Mesothelial cell of epicardium (in vitro differentiated cells): ENCODE results near the gene TMEM130. TPM values are rescaled to one million over a fixed set of nuclear protein-coding genes. Genes with fewer than 3 reads are reported as not detected.

Source experiments
- DNase-seq, 2 experiments: peaks; one replicate each; pipeline ENCODE4 v3.0.0; 2021; ENCODE audit warnings: low spot score in 2 of 2; ENCODE audit not compliant: unreplicated experiment in 2 of 2
- H3K27ac Mint-ChIP-seq: 2 replicates; pipeline ENCODE4 v1.8.0; 2021; ENCODE audit warnings: mixed read lengths
- H3K27me3 Mint-ChIP-seq: 2 replicates; pipeline ENCODE4 v1.8.0; 2021; ENCODE audit warnings: low read depth, mixed read lengths
- H3K36me3 Mint-ChIP-seq: 2 replicates; pipeline ENCODE4 v1.8.0; 2021; ENCODE audit warnings: mixed read lengths
- H3K4me1 Mint-ChIP-seq: 2 replicates; pipeline ENCODE4 v1.8.0; 2021; ENCODE audit warnings: mixed read lengths
- H3K4me3 Mint-ChIP-seq: 2 replicates; pipeline ENCODE4 v1.8.0; 2021; ENCODE audit warnings: mild to moderate bottlenecking, moderate library complexity, mixed read lengths
- H3K9me3 Mint-ChIP-seq: 2 replicates; pipeline ENCODE4 v1.8.0; 2021; ENCODE audit warnings: mixed read lengths
- total RNA-seq: library from RNA; stranded (reverse); gene quantifications from 3 replicates; pipeline ENCODE4 v1.2.1, GENCODE V29; 2021
- TF ChIP-seq, protein P1 (sequence below): fragments of 200-600 bp; sonication (generic); IDR thresholded peaks from one replicate; pipeline ENCODE4 v1.5.0; 2021; ENCODE audit warnings: antibody characterized with exemption; ENCODE audit not compliant: unreplicated experiment

TMEM130 gene
- total RNA-seq, 1 donor from 2014 or later = 12.5 TPM

DNA sequence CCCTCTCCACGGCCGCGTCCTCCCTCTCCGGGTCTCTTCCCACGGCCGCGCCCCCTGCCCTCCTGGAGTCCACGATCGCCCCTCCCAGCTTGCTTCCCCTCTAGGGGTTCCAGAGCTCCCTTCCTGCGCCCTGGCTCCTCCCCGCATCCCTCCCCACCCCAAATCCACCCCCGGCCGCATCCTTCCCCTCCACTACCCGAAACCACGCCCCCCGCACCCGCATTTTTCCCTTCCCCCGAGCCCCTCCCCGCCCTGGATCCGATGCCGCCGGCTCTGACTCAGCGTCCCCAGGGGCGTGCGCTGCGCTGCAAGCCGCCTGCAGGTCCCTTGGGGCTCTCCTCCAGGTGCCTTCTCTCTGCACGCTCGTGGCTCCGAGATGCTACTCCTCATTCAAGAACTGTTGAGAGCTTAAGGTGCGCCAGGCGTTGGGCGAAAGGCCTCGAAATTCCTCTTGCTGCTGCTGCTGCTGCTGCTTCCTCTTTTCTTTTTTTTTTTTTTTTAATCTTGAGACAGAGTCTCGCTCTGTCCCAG, 372 bp upstream of the TMEM130 start:
- TF ChIP-seq, protein P1, sequence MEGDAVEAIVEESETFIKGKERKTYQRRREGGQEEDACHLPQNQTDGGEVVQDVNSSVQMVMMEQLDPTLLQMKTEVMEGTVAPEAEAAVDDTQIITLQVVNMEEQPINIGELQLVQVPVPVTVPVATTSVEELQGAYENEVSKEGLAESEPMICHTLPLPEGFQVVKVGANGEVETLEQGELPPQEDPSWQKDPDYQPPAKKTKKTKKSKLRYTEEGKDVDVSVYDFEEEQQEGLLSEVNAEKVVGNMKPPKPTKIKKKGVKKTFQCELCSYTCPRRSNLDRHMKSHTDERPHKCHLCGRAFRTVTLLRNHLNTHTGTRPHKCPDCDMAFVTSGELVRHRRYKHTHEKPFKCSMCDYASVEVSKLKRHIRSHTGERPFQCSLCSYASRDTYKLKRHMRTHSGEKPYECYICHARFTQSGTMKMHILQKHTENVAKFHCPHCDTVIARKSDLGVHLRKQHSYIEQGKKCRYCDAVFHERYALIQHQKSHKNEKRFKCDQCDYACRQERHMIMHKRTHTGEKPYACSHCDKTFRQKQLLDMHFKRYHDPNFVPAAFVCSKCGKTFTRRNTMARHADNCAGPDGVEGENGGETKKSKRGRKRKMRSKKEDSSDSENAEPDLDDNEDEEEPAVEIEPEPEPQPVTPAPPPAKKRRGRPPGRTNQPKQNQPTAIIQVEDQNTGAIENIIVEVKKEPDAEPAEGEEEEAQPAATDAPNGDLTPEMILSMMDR = no peak
- peak overlapping the region; percentile 66 for H3K27ac Mint-ChIP-seq
- DNase-seq = peak; percentile 57 to 72

DNA sequence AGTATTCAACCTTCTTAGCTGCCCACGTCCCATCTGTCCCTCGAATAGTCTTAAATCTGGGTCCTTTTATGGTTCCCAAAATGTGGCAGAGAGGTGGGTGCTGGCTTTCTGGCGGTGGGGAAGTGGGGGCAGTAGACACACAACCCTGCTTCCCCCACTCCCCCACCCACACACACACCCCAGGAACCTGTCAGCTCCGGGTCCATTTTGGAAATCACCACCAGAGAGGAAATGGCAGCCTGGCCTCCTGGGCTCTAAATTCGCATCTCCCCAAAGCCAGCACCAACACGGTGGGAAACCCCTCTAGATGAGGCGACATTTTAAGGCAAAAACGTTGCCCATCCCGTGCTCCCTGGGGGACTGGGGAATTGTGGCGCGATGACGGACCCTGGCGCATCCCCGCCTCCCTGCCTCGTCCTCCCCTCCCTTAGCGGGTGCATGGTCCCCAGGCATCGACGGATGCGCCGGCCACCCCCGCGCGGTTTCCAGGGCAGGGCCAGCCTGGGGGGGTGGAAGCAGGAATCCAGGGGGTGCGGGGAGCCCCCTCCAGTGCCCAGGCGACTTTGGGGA, 702 bp downstream of the TMEM130 start:
- TF ChIP-seq, protein P1 = no peak
- Mint-ChIP-seq H3K36me3 (no peaks in the 10 kb centered on the region), H3K4me3 (peak overlapping the region; percentile 59), H3K27ac (no peak overlapping the region), H3K9me3 (no peaks in the 10 kb centered on the region), H3K27me3 (peaks cover 14% of the 10 kb centered on the region), H3K4me1 (peaks cover 22% of the 10 kb centered on the region)
- no peak for DNase-seq

More for the DNA sequence above, 372 bp upstream of the TMEM130 start:
- peaks cover 14% of the 10 kb centered on the region for H3K27me3 Mint-ChIP-seq
- peak overlapping the region; percentile 84 for H3K4me3 Mint-ChIP-seq
- H3K4me1 Mint-ChIP-seq = peaks cover 21% of the 10 kb centered on the region
- no peaks in the 10 kb centered on the region for H3K9me3 Mint-ChIP-seq
- no peaks in the 10 kb centered on the region for H3K36me3 Mint-ChIP-seq

DNA sequence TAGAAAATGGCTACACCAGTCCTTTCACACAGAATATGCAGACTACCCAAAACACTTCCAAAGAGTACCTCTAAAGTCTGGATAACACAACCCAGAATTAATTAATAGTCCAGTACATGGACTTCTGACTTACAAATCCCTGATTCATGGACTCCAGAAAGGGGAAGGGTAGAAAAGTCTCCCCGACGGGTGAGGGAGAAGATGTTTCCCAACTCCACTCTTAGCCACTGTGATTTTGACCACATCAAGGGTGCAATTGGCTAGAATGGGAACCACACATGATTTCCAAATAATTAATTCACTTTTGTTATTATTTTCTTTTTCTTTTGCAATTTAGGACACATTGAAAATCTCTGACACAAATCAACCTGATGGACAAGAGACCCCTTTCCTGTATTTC, 1.4 kb downstream of the TMEM130 start:
- Mint-ChIP-seq H3K4me3 (peak overlapping the region; percentile 59), H3K27me3 (peaks cover 14% of the 10 kb centered on the region), H3K9me3 (no peaks in the 10 kb centered on the region), H3K4me1 (peaks cover 22% of the 10 kb centered on the region), H3K36me3 (no peaks in the 10 kb centered on the region), H3K27ac (no peak overlapping the region)
- DNase-seq = no peak
- TF ChIP-seq, protein P1 = no peak

DNA sequence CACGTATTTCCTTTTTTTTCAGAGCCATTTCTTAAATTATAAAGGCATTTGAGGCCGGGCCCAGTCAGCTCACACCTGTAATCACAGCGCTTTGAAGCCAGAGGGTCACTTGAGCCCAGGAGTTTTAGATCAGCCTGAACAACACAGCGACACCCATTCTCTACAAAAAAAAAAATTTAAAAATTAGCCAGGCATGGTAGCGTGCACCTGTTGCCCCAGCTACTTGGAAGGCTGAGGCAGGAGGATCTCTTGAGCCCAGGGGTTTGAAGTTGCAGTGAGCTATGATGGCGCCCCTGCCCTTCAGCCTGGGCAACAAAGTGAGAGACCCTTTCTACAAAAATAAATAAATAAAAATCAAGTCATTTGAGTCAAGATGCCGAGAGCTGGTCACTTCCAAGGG, 3.0 kb downstream of the TMEM130 start:
- Mint-ChIP-seq H3K27ac (peak overlapping the region; percentile 21), H3K4me3 (no peak overlapping the region), H3K27me3 (peaks cover 14% of the 10 kb centered on the region)

DNA sequence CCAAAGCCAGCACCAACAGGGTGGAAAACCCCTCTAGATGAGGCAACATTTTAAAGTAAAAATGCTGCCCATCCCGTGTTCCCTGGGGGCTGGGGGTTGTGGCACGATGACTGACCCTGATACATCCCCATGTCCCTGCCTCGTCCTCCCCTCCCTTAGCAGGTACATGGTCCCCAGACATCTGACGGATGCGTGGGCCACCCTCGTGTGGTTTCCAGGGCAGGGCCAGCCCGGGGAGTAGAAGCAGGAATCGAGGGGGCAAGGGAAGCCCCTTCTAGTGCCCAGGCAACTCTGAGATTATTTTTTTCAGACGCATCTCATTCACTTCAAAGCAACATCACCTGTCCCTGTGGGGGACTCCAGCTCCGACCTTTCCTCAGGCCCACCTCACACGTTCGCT, 3.5 kb downstream of the TMEM130 start:
- Mint-ChIP-seq H3K4me3 (no peak overlapping the region), H3K36me3 (no peaks in the 10 kb centered on the region), H3K4me1 (peaks cover 22% of the 10 kb centered on the region), H3K27ac (peak overlapping the region; percentile 21), H3K27me3 (peaks cover 14% of the 10 kb centered on the region), H3K9me3 (no peaks in the 10 kb centered on the region)
- TF ChIP-seq, protein P1 = no peak
- no peak for DNase-seq

More for the DNA sequence above, 3.0 kb downstream of the TMEM130 start:
- TF ChIP-seq, protein P1 = no peak
- no peaks in the 10 kb centered on the region for H3K36me3 Mint-ChIP-seq
- H3K9me3 Mint-ChIP-seq = no peaks in the 10 kb centered on the region
- peaks cover 22% of the 10 kb centered on the region for H3K4me1 Mint-ChIP-seq
- no peak for DNase-seq
